Stimulated activated CD4-positive, alpha-beta T cell treated with anti-CD3 and anti-CD28 coated beads, Interleukin-2, amount 100 ng/mL, for 48 hours (primary cell): ENCODE data around the gene ENOPH1.
"Not testable (repeated sequence)": the region's sequence is repeated elsewhere in the genome, so short reads cannot be mapped to it uniquely, and the experiment has no call there.

Experiments
- DNase-seq, 2 donors: peaks; one replicate each; pipeline ENCODE4 v3.0.0-alpha.2; 2020

ENOPH1 gene

DNA sequence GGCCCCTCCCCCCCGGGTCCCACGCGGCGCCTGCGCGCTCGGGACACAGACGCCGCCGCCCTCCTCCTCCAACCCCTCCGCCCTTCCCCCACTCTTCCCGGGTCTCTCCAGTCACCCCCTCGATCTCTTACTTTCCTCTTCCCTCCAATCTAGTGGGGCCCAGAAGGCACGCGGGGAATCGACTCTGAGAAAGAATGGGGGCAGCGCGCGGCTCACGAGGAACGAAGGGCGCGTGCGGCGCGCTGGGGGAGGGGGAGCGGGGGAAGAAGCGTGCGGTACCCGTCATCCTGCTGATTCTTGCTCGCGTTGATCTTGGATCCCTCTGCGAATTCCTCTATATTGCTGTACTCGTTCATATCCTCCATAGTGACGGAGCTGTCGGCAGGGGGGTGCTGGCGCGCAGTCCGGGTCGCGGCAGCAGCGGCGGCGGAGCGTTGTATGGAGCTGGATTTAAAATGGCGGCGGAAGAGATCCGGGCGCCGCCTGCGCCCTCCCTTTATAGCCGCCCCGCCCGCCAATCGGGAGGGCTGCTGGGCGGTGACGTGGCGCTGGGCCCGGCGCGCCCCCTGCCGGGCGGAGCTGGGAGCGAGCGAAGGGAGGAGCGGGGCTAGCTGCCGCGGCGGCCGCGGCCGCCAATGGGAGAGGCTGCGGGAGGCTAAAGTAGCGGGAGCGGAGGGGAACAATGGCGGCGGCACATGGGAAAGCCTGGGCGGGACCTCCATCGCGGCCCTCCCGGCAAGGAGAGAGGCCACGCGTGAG, 1.2 kb upstream of the ENOPH1 start:
- peak; percentile 89 to 96 for DNase-seq

DNA sequence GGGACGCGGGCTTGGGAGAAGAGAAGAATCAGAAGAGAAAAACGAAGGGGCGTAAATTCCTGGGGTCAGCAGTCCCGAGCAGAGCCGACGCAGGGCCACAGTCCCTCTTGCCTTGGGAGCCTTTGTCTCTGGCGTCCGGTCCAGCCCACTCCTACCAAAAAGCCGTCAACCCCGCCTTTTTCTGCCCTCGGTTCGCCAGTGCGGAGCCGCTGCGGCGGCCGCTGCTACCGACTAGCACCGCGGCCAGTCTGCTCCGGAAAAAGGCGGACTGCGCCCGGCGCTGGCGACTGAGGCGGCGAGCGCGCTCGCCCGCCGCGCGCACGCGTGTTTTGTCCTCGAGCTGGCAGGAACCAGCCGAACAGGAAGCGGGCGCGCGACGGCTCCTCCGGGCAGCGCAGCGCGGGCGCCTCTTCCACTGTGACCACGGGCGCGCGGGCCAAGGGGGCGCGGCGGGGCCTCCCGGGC, 630 bp upstream of the ENOPH1 start:
- DNase-seq: no peak

DNA sequence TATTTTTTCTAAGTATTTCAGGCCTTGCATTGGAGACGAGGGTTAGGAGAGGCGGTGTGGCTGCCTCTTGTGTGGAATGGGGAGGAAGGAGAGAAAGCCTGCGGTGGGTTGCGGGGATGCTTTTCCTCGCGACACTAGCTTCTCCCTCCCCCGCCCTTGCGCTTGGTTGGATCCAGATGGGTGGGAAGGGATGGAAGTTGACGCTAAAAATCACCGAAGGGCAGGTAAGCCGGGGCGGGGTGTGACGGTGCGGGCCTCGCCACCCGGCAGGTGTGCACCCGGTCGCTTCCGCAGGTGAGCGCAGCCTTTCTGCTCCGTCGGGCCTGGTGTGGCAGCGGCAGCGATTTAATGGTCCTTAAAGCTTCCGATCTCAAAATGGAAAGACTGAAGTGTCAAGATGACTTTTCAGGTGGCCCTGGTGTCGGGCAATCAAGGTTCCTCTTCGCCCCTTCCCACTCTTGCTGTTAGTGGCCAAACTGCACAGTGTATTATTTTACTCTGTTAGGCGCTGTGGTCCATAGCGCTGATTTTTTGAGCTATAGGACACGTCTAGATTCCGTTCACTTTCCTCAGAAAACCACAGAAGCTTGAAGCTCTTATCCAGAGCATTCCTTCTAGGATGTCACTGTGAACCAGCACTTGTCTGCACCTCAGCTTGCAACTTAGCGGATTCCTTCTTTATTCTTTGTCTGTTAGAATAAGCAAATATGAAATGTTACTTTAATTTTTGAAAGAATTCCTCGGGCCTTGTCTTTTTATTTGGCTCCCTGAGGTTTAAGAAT, 765 bp downstream of the ENOPH1 start:
- DNase-seq: peak in 1 of 2 donors; percentile 27

DNA sequence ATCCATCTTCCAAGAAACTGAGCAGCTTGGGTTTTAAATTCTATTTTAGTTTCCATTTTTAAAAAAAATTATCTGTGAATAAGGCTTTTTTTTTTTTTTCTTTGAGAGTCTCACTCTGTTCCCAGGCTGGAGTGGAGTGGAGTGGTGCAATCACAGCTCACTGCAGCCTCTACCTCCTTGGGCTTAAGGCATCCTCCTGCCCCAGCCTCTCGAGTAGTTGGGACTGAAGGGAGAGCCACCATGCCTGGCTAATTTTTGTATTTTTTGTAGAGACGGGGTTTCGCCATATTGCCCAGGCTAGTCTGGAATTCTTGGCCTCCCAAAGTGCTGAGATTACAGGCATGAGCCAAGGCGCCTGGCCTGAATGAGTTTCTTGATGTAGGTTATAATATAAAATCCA, 1.4 kb downstream of the ENOPH1 start:
- DNase-seq: no peak

DNA sequence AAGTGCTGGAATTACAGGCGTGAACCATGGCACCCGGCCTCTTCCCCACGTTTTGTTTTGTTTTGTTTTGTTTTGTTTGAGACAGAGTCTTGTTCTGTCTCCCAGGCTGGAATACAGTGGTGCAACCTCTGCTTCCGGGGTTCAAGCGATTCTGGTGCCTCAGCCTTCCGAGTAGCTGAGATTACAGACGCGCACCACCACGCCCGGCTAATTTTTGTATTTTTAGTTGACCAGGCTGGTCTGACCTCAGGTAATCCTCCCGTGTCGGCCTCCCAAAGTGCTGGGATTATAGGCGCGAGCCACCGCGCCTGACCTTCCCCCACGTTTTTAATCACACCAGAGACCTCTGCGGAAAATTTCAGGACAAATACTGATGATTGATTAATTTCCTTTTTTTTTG, 2.2 kb downstream of the ENOPH1 start:
- no peak for DNase-seq

DNA sequence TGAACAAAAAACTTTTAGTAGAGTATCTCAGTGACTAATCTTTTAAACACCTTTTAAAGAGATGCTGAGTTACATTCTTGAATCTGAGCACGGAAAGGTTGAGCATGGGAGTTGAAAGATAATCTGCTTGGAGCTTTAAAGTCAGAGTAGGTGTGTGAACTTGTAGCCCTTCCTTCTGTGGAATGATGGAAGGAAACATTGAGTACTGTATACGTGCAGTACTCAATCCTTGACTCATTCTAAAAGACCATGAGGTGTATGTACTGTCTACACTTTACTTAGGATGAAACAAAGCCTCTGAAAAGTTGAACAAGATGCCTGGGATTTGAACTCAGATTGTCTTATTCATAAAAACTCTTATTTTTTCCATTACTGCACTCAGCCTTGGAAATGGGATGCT, 3.4 kb downstream of the ENOPH1 start:
- DNase-seq: no peak

DNA sequence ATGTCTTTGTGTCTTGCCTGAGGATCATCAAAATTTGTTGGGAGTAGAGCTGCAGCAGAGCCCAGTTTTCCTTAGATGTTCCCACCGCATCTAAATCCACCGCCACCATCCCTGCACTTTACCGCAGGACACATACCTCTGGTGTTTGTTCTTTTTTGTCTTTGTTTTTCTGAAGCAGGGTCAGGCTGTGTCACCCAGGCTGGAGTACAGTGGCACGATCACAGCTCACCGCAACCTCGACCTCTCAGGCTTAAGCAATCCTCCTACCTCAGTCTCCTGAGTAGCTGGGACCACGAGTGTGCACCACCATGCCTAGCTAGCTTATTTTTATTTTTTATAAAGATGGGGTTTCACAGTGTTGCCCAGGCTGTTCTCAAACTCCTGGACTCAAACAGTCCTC, 4.6 kb downstream of the ENOPH1 start:
- DNase-seq: no peak

DNA sequence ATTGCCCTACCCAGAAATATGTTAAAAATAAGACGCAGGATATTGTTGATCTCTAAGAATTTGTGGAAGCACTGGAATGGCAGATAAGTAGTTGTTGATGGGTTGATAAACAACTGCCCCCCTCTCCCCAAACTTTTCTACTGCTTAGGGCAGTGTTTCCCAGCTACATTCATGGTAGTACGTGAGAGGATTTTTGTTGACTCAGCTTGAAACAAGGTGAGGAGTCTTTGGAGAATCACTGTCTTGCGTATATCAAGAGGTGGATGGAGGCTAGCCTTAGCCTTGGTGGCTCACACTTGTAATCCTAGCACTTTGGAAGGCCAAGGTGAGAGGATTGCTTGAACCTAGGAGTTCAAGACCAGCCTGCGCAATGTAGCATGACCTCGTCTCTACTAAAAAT, 5.7 kb downstream of the ENOPH1 start:
- DNase-seq: no peak

DNA sequence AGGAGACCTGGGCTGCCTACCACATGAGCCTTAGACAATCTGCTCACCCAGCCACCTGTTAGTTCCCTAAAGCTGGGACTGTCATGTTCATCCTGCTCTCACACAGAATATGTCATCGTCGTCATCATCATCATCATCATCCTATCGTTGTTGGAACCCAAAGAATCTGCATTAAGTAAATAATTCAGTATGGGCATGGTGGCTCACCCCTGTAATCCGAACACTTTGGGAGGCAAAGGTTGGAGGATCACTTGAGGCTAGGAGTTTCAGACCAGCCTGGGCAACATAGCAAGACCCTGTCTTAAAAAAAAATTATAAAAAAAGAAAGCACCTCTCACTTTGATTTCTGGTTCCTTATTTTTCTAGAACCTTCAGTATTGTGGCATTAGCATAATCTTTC, 6.4 kb downstream of the ENOPH1 start:
- DNase-seq: no peak

DNA sequence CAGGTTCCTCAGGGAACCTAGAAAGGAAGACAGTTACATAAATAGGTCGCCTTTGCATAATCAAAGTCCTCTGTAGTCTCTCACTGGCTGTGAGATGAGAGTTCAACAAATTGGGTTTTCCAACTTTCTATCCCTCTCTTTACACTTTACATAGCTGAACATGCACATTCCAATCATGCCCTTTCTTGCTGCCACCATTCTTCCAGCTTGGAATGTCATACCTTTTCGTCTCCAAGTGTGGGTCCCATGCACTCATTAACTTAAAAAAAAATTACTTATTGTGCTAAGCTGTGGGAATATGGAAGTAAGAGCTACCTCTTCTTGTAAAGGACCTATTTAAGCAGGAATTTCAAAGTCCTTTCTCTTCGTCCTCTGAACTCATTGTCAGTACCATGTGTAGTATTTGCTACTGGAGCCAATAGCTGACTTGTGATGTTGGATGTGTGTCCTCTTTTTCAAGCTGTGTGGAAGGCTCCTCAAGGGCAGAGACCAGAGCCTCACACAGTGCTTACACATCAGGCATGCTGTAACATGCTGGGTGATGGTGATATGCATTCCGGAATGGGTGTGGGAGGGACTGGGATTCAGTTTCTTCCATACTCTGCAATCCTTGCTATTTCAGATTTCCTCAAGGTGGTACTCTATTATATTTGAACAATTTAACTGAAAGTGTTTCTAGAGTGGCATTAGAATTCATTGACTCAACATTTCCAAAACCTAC, 7.1 kb downstream of the ENOPH1 start:
- DNase-seq: no peak

DNA sequence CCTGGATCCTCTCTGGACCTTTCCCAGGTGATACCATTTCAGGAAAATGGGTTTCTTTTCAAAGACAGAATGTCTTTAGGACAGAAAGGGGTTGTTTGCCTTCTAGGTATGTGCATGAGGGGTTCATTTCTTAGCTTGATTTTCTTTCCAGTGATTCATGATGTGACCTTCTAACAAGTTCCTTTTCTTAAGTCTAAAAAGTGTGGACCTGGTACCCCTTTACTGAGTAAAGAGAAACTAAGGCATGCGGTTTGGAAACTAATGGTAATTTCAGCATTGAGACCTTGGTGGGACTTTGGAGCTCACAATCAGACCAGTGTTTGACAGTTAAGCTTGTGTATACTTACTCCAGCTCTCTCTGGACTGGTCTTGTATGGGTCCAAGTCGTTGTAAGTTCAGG, 8.7 kb downstream of the ENOPH1 start:
- DNase-seq: no peak

DNA sequence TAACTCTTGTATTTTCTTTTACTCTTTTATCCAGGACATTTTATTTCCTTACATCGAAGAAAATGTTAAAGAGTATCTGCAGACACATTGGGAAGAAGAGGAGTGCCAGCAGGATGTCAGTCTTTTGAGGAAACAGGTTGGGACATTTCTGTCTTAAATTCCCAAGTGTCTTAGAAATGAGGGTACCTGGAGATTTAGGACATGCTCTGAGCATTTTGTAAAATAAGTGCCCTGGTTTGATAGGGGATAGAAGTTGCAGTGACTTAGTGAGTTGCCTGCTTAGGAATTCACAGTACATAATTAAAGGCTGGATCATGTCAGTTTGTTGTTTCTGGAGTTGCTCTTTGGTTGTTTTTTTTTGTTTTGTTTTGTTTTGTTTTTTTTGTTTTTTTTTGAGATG, 17.5 kb downstream of the ENOPH1 start:
- no peak for DNase-seq

DNA sequence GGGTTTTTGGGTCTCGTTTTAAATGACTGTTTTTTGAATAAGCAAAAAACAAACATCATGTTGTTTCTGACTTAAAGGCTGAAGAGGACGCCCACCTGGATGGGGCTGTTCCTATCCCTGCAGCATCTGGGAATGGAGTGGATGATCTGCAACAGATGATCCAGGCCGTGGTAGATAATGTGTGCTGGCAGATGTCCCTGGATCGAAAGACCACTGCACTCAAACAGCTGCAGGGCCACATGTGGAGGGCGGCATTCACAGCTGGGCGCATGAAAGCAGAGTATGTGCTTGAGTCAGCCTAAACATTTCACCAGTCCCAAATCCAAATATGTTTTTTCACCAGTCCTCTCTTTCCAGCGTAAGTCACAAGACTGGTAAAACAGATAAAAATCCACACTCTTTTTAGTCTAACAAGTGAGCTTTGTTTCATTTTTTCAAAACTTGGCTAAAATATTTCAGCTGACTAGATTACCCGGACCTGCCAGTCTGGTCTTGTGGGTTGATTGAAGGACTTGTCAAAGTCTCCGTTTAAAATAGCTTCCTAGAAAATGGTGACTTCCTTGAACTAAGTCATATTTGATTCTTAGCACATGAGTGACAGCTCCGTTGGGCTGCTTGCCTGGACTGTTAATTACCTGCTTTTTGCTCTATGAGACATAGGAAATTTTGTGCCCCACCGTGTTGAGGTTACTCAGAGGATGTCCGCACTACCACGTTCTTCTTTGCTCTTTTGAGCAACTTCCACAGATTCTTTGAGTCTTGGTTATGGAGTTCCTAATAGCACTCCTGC, 20.8 kb downstream of the ENOPH1 start:
- DNase-seq: no peak

DNA sequence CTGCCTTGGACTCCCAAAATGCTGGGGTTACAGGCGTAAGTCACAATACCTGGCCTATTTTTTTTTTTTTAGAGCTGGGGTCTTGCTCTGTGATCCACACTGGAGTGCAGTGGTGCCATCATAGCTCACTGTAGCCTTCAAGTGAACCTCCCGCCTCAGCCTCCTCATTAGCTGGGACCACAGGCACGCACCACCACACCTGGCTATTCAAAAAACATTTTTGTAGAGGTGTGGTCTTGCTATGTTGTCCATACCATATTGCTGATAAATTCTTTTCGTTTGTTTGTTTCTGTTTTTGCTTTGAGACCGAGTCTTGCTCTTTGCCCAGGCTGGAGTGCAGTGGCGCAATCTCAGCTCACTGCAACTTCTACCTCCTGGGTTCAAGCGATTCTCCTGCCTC, 21.6 kb downstream of the ENOPH1 start:
- no peak for DNase-seq

DNA sequence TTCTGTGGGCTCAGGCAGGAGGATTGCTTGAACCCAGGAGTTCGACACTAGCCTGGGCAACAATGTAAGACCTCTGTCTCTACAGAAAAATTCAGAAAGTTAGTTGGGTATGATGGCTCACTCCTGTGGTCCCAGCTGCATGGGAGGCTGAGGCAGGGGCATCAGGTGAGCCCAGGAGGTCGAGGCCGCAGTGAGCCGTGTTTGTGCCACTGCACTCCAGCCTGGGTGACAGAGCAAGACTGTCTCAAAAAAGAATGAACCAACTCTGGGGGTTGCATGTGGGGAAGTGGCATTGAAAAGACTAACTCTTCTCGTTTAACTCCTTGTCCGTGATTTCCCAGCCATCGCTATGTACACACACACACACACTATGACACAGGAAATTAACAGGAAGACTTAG, 26.9 kb downstream of the ENOPH1 start:
- no peak for DNase-seq

DNA sequence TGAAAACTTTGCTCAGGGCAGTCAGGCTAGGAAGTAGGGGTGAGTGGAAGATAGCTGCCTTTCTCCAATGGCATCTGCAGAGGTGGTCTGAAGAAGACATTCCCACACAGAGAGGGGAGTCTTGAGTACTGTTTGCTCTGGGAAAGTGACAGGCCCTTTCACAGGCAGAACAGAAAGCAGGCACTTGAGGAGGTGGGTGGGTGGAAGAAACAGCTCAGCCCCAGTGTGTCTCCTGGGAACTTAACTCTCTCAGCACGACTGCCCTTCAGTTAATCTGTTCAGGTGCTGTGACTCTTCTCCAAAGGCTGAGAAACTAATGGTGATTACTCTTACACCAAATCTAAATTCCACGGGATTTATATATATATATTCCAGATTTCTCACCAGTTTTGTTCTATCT, 28.3 kb downstream of the ENOPH1 start:
- no peak for DNase-seq

DNA sequence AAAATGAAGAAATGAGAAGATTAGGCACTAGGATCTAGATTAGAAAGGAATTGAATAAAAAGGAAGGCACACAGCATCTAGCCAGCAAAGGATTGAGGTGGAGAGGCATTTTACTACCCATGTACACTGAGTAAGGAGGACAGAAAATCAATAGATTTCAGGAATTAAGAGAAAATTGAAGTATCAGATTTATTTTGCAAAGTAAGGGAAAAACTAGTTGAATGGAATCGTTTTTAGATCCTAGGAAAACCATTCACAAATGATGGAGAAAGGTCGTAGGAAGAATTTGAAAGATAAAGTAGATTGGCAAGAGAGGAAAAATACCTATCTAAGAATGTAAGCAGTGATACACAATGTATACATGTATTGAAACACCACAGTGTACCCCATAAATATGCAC, 31.3 kb downstream of the ENOPH1 start:
- DNase-seq: no peak

DNA sequence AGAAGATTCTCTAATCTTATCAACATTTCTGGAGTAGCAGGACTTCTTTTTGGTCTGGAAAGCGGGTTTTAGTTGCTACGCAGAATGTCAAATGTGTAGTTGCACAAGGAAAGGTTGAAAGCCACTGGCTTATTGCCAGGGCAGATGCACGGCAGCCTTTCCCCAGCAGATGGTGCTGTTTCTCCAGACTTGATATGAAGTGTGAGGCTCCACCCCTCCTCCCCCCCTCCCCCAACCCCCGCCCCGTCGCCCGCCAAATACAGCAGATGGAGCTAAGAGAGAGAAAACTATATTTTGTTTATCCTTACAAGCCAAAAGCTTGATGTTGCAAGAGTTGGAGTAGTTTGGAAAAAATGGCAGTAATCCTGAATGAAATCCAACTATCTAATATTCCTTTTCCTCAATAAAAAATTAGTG, 32.0 kb downstream of the ENOPH1 start:
- peak; percentile 86 to 88 for DNase-seq

DNA sequence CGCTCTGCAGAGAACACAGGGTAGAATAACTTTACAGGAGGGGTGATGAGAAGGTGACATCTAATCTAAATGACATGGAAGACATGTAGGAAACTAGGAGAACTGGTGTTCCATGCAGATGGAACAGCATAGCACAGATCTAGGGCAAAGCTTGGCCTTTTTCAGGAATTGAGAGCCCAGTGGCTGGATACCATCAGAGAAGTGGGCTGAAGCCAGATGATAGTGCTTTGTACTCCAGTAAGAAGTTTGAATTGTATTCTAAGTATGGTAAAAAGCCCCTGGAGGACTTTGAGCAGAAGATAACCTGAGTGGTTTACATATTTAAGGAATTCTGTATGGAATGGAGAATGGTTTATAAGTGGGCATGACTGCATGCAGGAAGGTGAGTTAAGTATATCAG, 32.8 kb downstream of the ENOPH1 start:
- DNase-seq: no peak

DNA sequence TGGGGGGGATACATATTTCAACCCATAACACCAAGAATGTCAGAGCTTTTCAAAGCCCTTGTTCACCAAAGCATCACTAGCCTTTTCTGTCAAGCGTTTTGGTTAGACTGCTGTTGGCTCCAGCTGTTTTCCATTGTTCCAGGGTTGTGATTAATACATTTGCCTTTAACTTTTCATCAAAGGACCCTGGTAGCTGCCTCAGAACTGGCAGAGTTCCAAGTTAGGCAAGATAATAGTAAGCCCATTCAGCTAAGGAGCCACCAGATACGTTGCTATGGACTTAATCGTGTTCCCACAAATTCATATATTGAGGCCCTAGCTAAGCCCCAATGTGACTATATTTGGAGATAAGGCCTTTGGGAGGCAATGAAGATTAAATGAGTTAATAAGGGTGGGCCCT, 37.1 kb downstream of the ENOPH1 start:
- no peak for DNase-seq

DNA sequence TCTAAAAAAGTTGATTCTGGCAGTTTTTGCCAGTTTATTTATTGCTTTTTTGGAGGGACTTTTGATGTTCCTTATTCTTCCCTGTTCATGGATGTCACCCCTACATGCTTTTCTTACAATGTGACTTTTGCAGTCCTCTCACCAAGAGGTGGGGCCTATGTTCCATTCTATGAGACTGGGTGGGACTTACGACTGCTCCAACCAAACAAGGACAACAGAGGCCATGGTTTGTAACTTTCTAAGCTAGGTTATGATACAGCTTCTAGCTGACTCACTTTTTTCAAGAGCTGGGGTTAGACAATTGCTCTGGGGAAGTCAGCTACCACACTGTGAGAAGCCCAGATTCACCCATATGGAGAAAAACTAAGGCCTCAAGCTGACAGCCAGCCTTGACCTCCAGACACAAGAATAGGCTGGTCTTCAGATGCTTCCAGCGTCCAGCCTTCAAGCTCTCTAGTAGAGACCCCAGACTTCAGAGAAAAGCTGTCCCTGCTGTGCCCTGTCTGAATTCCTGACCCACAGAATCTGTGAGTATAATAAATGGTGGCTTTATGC, 39.5 kb downstream of the ENOPH1 start:
- no peak for DNase-seq

DNA sequence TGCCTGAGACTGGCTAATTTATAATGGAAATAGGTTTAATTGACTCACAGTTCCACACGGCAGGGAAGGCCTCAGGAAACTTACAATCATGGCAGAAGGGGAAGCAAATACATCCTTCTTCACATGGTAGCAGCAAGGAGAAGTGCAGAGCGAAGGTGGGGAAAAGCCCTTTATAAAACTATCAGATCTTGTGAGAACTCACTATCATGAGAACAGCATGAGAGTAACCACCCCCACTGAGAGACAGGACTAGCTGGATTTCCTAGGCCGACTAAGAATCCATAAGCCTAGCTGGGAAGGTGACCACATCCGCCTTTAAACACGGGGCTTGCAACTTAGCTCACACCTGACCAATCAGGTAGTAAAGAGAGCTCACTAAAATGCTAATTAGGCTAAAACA, 42.7 kb downstream of the ENOPH1 start:
- DNase-seq: not testable (repeated sequence)
